HepG2 (cell line): Measurements from ENCODE around the gene LYSMD2. TPM values are rescaled to one million over a fixed set of nuclear protein-coding genes. Genes with fewer than 3 reads are reported as not detected.

Experiments used
- ATAC-seq: fragments of 200-7000 bp; cut with Tn5 transposase; 3 replicates; pipeline ENCODE4 v1.9.1; 2020; ENCODE audit warnings: mild to moderate bottlenecking, moderate library complexity
- BruUV-seq: library from RNA; stranded (reverse); fragments of 400-500 nt; replicated peaks from 2 replicates; lab custom pipeline; 2021; lab: Mats Ljungman, UMichigan
- CTCF ChIA-PET: fragments of 300-600 bp; formaldehyde crosslinking; extraction: SDS; loops from one replicate; lab custom pipeline; 2021; ENCODE audit warnings: low total read pairs, inconsistent platforms, low intra/inter-chr PET ratio; lab: Yijun Ruan, JAX
- POLR2A ChIA-PET: fragments of 350-600 bp; sonication (Branson Sonifier 250); formaldehyde crosslinking; loops from one replicate; lab custom pipeline; 2020; ENCODE audit warnings: antibody characterized with exemption, inconsistent platforms; lab: Yijun Ruan, JAX
- DNase-seq: peaks from one replicate; pipeline ENCODE4 v3.0.0-alpha.2; 2015; ENCODE audit warnings: low spot score
- FAIRE-seq: peaks from 3 replicates; lab custom pipeline; 2011; peaks lifted over from hg19 to GRCh38; lab: Jason Lieb, UNC
- H2AFZ ChIP-seq: one replicate; pipeline ENCODE4 v1.6.1; 2011; ENCODE audit warnings: low read length, inconsistent platforms
- H3K27ac ChIP-seq: fragments of 300-600 bp; 3 replicates; pipeline ENCODE4 v1.8.0; 2011; ENCODE audit warnings: mixed run types, mild to moderate bottlenecking, mixed read lengths, low read length, inconsistent platforms; ENCODE audit not compliant: insufficient read depth; ENCODE audit errors: extremely low read length
- H3K27me3 ChIP-seq, 2 experiments: fragments of 200-600 bp in 1 of 2; 2 replicates in 1 of 2; 3 replicates in 1 of 2; pipeline versions ENCODE4 v1.6.0 to v1.8.0; 2011; ENCODE audit warnings: low read length in 2 of 2, mild to moderate bottlenecking in 2 of 2, moderate library complexity in 2 of 2, inconsistent platforms in 1 of 2; ENCODE audit not compliant: insufficient read depth in 2 of 2, control insufficient read depth in 1 of 2
- H3K36me3 ChIP-seq, 2 experiments: fragments of 200-600 bp in 1 of 2; replicated peaks in 1 of 2; 2 replicates in 1 of 2; 3 replicates in 1 of 2; pipeline versions ENCODE4 v1.5.1 to v1.8.0; 2011; ENCODE audit warnings: low read length in 2 of 2, inconsistent platforms in 1 of 2; ENCODE audit not compliant: insufficient read depth in 2 of 2, control insufficient read depth in 1 of 2
- H3K4me1 ChIP-seq: 2 replicates; pipeline ENCODE4 v1.5.1; 2012; ENCODE audit warnings: low read length, inconsistent platforms; ENCODE audit not compliant: insufficient read depth
- H3K4me2 ChIP-seq: 2 replicates; pipeline ENCODE4 v1.6.0; 2011; ENCODE audit warnings: low read depth, low read length, inconsistent platforms
- H3K4me3 ChIP-seq, 3 experiments: fragments of 200-600 bp in 1 of 3; sonication (generic), shearing (Covaris generic) in 1 of 3; replicated peaks in 1 of 3; 2 replicates each; pipeline ENCODE4 v1.5.1; 2011 to 2016; ENCODE audit warnings: low read length in 3 of 3, inconsistent platforms in 2 of 3, low read depth in 2 of 3, mild to moderate bottlenecking in 2 of 3, control low read depth in 1 of 3, mixed read lengths in 1 of 3; ENCODE audit not compliant: insufficient read depth in 1 of 3
- H3K79me2 ChIP-seq: one replicate; pipeline ENCODE4 v1.6.1; 2011; ENCODE audit warnings: low read length, inconsistent platforms; ENCODE audit not compliant: insufficient read depth
- H3K9ac ChIP-seq: 2 replicates; pipeline ENCODE4 v1.6.0; 2011; ENCODE audit warnings: mild to moderate bottlenecking, low read depth, low read length, inconsistent platforms; ENCODE audit not compliant: insufficient read depth
- H3K9me3 ChIP-seq: 2 replicates; pipeline ENCODE4 v1.5.1; 2012; ENCODE audit warnings: mild to moderate bottlenecking, low read length
- H4K20me1 ChIP-seq: 2 replicates; pipeline ENCODE4 v1.6.0; 2011; ENCODE audit warnings: inconsistent platforms, mild to moderate bottlenecking, low read length, moderate library complexity; ENCODE audit not compliant: insufficient read depth
- CENPX ChIP-seq: sonication (generic); formaldehyde crosslinking; IDR thresholded peaks from 2 replicates; pipeline ENCODE4 v1.9.0; 2021; ENCODE audit warnings: mild to moderate bottlenecking, missing genetic modification reagents, moderate library complexity
- EP300 ChIP-seq, 3 experiments: sonication (generic) in 1 of 3; formaldehyde crosslinking in 1 of 3; IDR thresholded peaks; 2 replicates each; pipeline versions ENCODE4 v1.5.1 to v1.6.1; 2011 to 2020; ENCODE audit warnings: low read depth in 2 of 3, low read length in 2 of 3, borderline replicate concordance in 1 of 3, improper control_type of control experiment in 1 of 3, mild to moderate bottlenecking in 1 of 3, missing genetic modification reagents in 1 of 3, moderate library complexity in 1 of 3
- FIP1L1 ChIP-seq: fragments of 200-400 bp; formaldehyde crosslinking; IDR thresholded peaks from 2 replicates; pipeline ENCODE4 v1.6.1; 2018; ENCODE audit warnings: low read depth, mild to moderate bottlenecking, low read length, moderate library complexity, borderline replicate concordance; ENCODE audit not compliant: insufficient read depth
- GFI1 ChIP-seq: sonication (generic); formaldehyde crosslinking; IDR thresholded peaks from 2 replicates; pipeline ENCODE4 v1.5.0; 2020; ENCODE audit warnings: missing genetic modification reagents, mild to moderate bottlenecking, borderline replicate concordance
- HNRNPK ChIP-seq: fragments of 200-400 bp; formaldehyde crosslinking; IDR thresholded peaks from 2 replicates; pipeline ENCODE4 v1.6.1; 2018; ENCODE audit warnings: low read length, low read depth, moderate library complexity, mild to moderate bottlenecking; ENCODE audit not compliant: poor library complexity, severe bottlenecking
- HNRNPLL ChIP-seq: fragments of 200-400 bp; formaldehyde crosslinking; IDR thresholded peaks from 2 replicates; pipeline ENCODE4 v1.6.1; 2017; ENCODE audit warnings: mild to moderate bottlenecking, low read depth, low read length; ENCODE audit not compliant: poor library complexity, severe bottlenecking
- MED1 ChIP-seq: sonication (generic); formaldehyde crosslinking; IDR thresholded peaks from 2 replicates; pipeline ENCODE4 v1.4.0; 2020; ENCODE audit warnings: missing genetic modification reagents
- PHF20 ChIP-seq: sonication (generic); formaldehyde crosslinking; IDR thresholded peaks from 2 replicates; pipeline ENCODE4 v1.5.0; 2020; ENCODE audit warnings: mild to moderate bottlenecking, missing genetic modification reagents
- POLR2AphosphoS5 ChIP-seq: IDR thresholded peaks from 2 replicates; pipeline ENCODE4 v1.6.1; 2012; ENCODE audit warnings: low read depth, low read length
- SIX1 ChIP-seq: sonication (generic); formaldehyde crosslinking; IDR thresholded peaks from 2 replicates; pipeline ENCODE4 v1.4.0; 2020; ENCODE audit warnings: missing genetic modification reagents, borderline replicate concordance
- TAF15 ChIP-seq: fragments of 200-400 bp; formaldehyde crosslinking; IDR thresholded peaks from one replicate; pipeline ENCODE4 v1.6.1; 2018; ENCODE audit warnings: mild to moderate bottlenecking, low read depth, low read length; ENCODE audit not compliant: poor library complexity, severe bottlenecking
- YY1 ChIP-seq: IDR thresholded peaks from 2 replicates; pipeline ENCODE4 v1.6.1; 2011; ENCODE audit warnings: low read length, low read depth, moderate library complexity, mild to moderate bottlenecking; ENCODE audit not compliant: insufficient read depth, insufficient replicate concordance
- ZNF205 ChIP-seq: IDR thresholded peaks from 2 replicates; pipeline ENCODE4 v1.6.1; 2018; ENCODE audit warnings: missing biosample characterization, missing genetic modification reagents
- ZNF263 ChIP-seq: sonication (generic); formaldehyde crosslinking; IDR thresholded peaks from 2 replicates; pipeline ENCODE4 v1.4.0; 2020; ENCODE audit warnings: missing genetic modification reagents
- ZNF556 ChIP-seq: sonication (generic); formaldehyde crosslinking; IDR thresholded peaks from 2 replicates; pipeline ENCODE4 v1.4.0; 2020; ENCODE audit warnings: mild to moderate bottlenecking, missing genetic modification reagents, borderline replicate concordance
- ZNF674 ChIP-seq: sonication (generic); formaldehyde crosslinking; IDR thresholded peaks from 2 replicates; pipeline ENCODE4 v1.5.0; 2020; ENCODE audit warnings: low read depth, mild to moderate bottlenecking, missing genetic modification reagents
- WGBS: methylation state at CpG from one replicate; pipeline ENCODE4 v1.1.6; 2017; ENCODE audit warnings: low lambda C conversion rate; 5-methylcytosine and 5-hydroxymethylcytosine counted together
- in situ Hi-C: cut with HindIII; loops from 2 replicates; pipeline ENCODE4 v1.10.0; 2017; ENCODE audit warnings: low pct_unique_long_range_greater_than_20kb; ENCODE audit not compliant: extremely low pct_ligation_motif_present
- intact Hi-C: fragments of 100-400 bp; cut with micrococcal nuclease; formaldehyde crosslinking; loops from one replicate; pipeline ENCODE4 v1.10.0; 2022; ENCODE audit not compliant: unreplicated experiment
- polyA plus RNA-seq, 8 experiments: library from polyadenylated mRNA; depleted of rRNA in 3 of 8; stranded (reverse) in 7 of 8; unstranded in 1 of 8; fragments of >200 nt; fragmentation: Illumina TruSeq in 4 of 8; extraction: Trizol in 4 of 8; gene quantifications; 2 replicates each; pipeline versions ENCODE4 v1.2.1 to v1.2.3, GENCODE V29; 2011 to 2016; ENCODE audit warnings: low read depth in 4 of 8, missing spikeins in 1 of 8, mixed read lengths in 1 of 8; ENCODE audit not compliant: insufficient read depth in 1 of 8
- total RNA-seq, 5 experiments: library from RNA; depleted of rRNA; stranded (reverse); fragments of >200 nt; fragmentation: Illumina TruSeq; extraction: Trizol; gene quantifications; 2 replicates each; pipeline ENCODE4 v1.2.3, GENCODE V29; 2016; ENCODE audit warnings: low read depth in 1 of 5
- TF ChIP-seq, protein P1 (sequence below): sonication (generic); formaldehyde crosslinking; IDR thresholded peaks from 2 replicates; pipeline ENCODE4 v1.5.0; 2020; ENCODE audit warnings: missing genetic modification reagents, mild to moderate bottlenecking, borderline replicate concordance
- TF ChIP-seq, protein P2 (sequence below): sonication (generic); formaldehyde crosslinking; IDR thresholded peaks from 2 replicates; pipeline ENCODE4 v1.4.0; 2020; ENCODE audit warnings: mild to moderate bottlenecking, missing genetic modification reagents

The LYSMD2 gene
- total and polyA plus RNA-seq, 2 of the 13 experiments (the other 11 are each of a cell fraction or from before 2014, with no cell fraction given), result 0.05 to 0.27 TPM

DNA sequence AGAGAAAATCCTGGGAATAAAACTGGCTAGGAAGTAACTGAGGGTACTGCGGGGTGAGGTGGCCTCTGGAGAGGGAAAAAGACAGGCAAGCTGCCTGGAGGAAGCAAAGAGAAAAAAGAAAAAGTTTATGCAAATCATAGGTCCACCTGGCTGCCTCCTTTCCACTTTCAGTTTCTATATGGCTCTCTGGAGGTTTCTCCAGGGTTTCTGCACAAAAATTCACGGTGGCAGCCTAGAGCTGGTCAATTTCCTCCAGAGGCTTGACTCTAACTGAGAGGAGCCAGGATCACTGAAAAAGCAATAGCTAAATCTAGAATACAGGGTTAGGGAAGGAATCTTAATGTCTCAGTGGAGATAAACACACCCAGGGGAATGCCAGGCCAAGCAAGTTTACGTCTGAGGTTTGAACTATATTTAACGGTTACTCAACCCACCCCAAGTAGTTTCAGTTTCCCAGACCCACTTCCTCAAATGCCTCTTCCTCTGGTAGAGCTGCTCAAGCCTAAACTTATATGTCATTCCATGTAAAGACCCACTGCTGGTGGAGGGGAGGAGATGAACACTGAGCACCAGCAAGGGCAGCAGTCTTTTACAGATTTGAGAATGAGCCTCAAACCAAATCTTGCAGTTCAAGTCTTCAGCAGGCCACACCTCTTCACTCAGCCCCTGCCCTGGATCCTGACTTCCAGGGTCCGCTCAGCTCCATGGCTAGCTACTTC, 5.7 kb downstream of the LYSMD2 start:
- H3K36me3 ChIP-seq, result no peaks in the 10 kb centered on the region
- peaks cover 0 to 23% of the 10 kb centered on the region in 2 experiments; a peak in 2 of 5 replicates for H3K27me3 ChIP-seq
- no peak overlapping the region for H3K27ac ChIP-seq
- H2AFZ ChIP-seq, result peak overlapping the region; percentile 32
- intact Hi-C loops (no loop called here), in situ Hi-C loops (no loop called here)
- no peaks in the 10 kb centered on the region for H3K79me2 ChIP-seq
- H3K4me1 ChIP-seq, result no peaks in the 10 kb centered on the region
- no peak for DNase-seq
- H3K9me3 ChIP-seq, result no peaks in the 10 kb centered on the region
- BruUV-seq, result no TSS peak
- peak overlapping the region in 1 of 3 experiments; percentile 48; a peak in 2 of 6 replicates for H3K4me3 ChIP-seq
- H3K4me2 ChIP-seq, result peak overlapping the region; percentile 47
- WGBS, result 26% methylated on average over 5 of the region's 5 CpGs
- TF ChIP-seq CENPX (CRISPR knock-in tag), result no peak
- TF ChIP-seq POLR2AphosphoS5, result no peak
- no peak for TF ChIP-seq GFI1 (CRISPR knock-in tag)
- no peak for TF ChIP-seq PHF20 (CRISPR knock-in tag)
- no peak for TF ChIP-seq ZNF205 (CRISPR knock-in tag)
- TF ChIP-seq FIP1L1, result no peak
- no peak for TF ChIP-seq HNRNPK
- TF ChIP-seq MED1 (CRISPR knock-in tag), result no peak
- TF ChIP-seq YY1, result no peak
- no peak for TF ChIP-seq ZNF556 (CRISPR knock-in tag)
- TF ChIP-seq, protein P1, sequence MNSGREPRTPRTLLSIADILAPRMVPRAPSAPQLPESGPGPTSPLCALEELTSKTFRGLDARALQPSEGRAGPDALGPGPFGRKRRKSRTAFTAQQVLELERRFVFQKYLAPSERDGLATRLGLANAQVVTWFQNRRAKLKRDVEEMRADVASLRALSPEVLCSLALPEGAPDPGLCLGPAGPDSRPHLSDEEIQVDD (CRISPR knock-in tag), result no peak
- no peak for TF ChIP-seq HNRNPLL
- TF ChIP-seq TAF15, result no peak
- TF ChIP-seq EP300 (IDR thresholded peaks at IDR 0.05; ENCODE audit: low read depth in 2 of 2, low read length in 2 of 2), result no peak
- TF ChIP-seq EP300 (CRISPR knock-in tag; IDR thresholded peaks at IDR 0.05; ENCODE audit: borderline replicate concordance), result no peak
- TF ChIP-seq, protein P2, sequence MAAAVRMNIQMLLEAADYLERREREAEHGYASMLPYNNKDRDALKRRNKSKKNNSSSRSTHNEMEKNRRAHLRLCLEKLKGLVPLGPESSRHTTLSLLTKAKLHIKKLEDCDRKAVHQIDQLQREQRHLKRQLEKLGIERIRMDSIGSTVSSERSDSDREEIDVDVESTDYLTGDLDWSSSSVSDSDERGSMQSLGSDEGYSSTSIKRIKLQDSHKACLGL (CRISPR knock-in tag), result no peak
- no peak for TF ChIP-seq ZNF263 (CRISPR knock-in tag)
- no peak for TF ChIP-seq ZNF674
- TF ChIP-seq SIX1 (CRISPR knock-in tag), result no peak
- H3K9ac ChIP-seq, result no peak overlapping the region
- H4K20me1 ChIP-seq, result no peaks in the 10 kb centered on the region
- CTCF ChIA-PET, result no interaction called here
- ATAC-seq, result no peak
- POLR2A ChIA-PET, result no interaction called here
- FAIRE-seq, result no peak
